Thymus (tissue), 2 donors: ENCODE data around the gene KCTD7. TPM values are rescaled to one million over a fixed set of nuclear protein-coding genes. Genes with fewer than 3 reads are reported as not detected.

Experiments
- polyA plus RNA-seq: library from polyadenylated mRNA; stranded (reverse); fragments of 200-250 nt; gene quantifications from one replicate; pipeline ENCODE4 v1.2.3, GENCODE V29; 2013
- total RNA-seq: library from RNA; stranded (reverse); fragments of 120-200 nt; gene quantifications from one replicate; pipeline ENCODE4 v1.2.4, GENCODE V29; 2013
- donor health status: healthy.

Gene KCTD7
- total and polyA plus RNA-seq, 2 donors = 3.3 to 7.0 TPM

Other genes with a start within 250 kb of the KCTD7 start
- 16.5 TPM for gene RABGEF1, start 111.9 kb downstream of the KCTD7 start, total RNA-seq
- gene RABGEF1, start 111.9 kb downstream of the KCTD7 start, polyA plus RNA-seq = 17.0 TPM